Panc1 (cell line): ENCODE measurements around the gene GRIN2A. TPM values are rescaled to one million over a fixed set of nuclear protein-coding genes. Genes with fewer than 3 reads are reported as not detected.
"Not testable (repeated sequence)": the region's sequence is repeated elsewhere in the genome, so short reads cannot be mapped to it uniquely, and the experiment has no call there.

ENCODE experiments used
- ATAC-seq: fragments of 200-7000 bp; cut with Tn5 transposase; 2 replicates; pipeline ENCODE4 v1.9.1; 2020; ENCODE audit warnings: mild to moderate bottlenecking, moderate library complexity
- BruUV-seq: library from RNA; stranded (reverse); fragments of 400-500 nt; replicated peaks from 2 replicates; lab custom pipeline; 2021; lab: Mats Ljungman, UMichigan
- CTCF ChIA-PET: fragments of 300-600 bp; sonication (Branson Sonifier 250); formaldehyde crosslinking; loops from one replicate; lab custom pipeline; 2022; ENCODE audit warnings: antibody characterized with exemption; lab: Charles Lee
- POLR2A ChIA-PET: fragments of 300-600 bp; sonication (Branson Sonifier 250); formaldehyde crosslinking; loops from one replicate; lab custom pipeline; 2022; ENCODE audit warnings: antibody characterized with exemption; lab: Charles Lee
- DNase-seq: peaks from one replicate; pipeline ENCODE4 v3.0.0-alpha.2; 2010; ENCODE audit warnings: low read depth, low spot score
- H3K27ac ChIP-seq: 2 replicates; pipeline ENCODE4 v1.5.1; 2011; ENCODE audit warnings: mild to moderate bottlenecking, low read length, inconsistent platforms
- H3K27me3 ChIP-seq: fragments of 200-500 bp; sonication (Bioruptor generic); 2 replicates; pipeline ENCODE4 v1.6.0; 2014; ENCODE audit warnings: low read length, inconsistent platforms; ENCODE audit not compliant: control insufficient read depth, insufficient read depth
- H3K36me3 ChIP-seq: fragments of 200-500 bp; sonication (Bioruptor generic); 2 replicates; pipeline ENCODE4 v1.5.1; 2014; ENCODE audit warnings: inconsistent platforms, mild to moderate bottlenecking, low read length, moderate library complexity; ENCODE audit not compliant: control insufficient read depth, insufficient read depth
- H3K4me1 ChIP-seq: 2 replicates; pipeline ENCODE4 v1.5.1; 2011; ENCODE audit warnings: inconsistent platforms, mild to moderate bottlenecking, low read length, moderate library complexity; ENCODE audit not compliant: control insufficient read depth, insufficient read depth
- H3K4me3 ChIP-seq, 2 experiments: 2 replicates each; pipeline ENCODE4 v1.5.1; 2011 to 2012; ENCODE audit warnings: low read depth in 2 of 2, low read length in 2 of 2, mild to moderate bottlenecking in 2 of 2, inconsistent platforms in 1 of 2, moderate library complexity in 1 of 2
- H3K9me3 ChIP-seq: fragments of 200-500 bp; sonication (Bioruptor generic); 2 replicates; pipeline ENCODE4 v1.5.1; 2014; ENCODE audit warnings: low read depth, mild to moderate bottlenecking, inconsistent platforms, low read length, moderate library complexity; ENCODE audit not compliant: control insufficient read depth, insufficient read depth
- POLR2AphosphoS5 ChIP-seq: IDR thresholded peaks from 2 replicates; pipeline ENCODE4 v1.6.1; 2012; ENCODE audit warnings: mild to moderate bottlenecking, low read depth, low read length, moderate library complexity
- SIN3A ChIP-seq: IDR thresholded peaks from 2 replicates; pipeline ENCODE4 v1.6.1; 2012; ENCODE audit warnings: low read depth, mild to moderate bottlenecking, low read length, moderate library complexity, borderline replicate concordance; ENCODE audit not compliant: insufficient read depth
- TCF7L2 ChIP-seq: IDR thresholded peaks from 2 replicates; pipeline ENCODE4 v1.6.1; 2011; ENCODE audit warnings: mild to moderate bottlenecking, low read depth, low read length, inconsistent platforms
- in situ Hi-C: cut with HindIII; loops from 2 replicates; pipeline ENCODE4 v1.10.0; 2016; ENCODE audit warnings: low sequenced_read_pairs, low pct_unique_long_range_greater_than_20kb
- intact Hi-C: fragments of 100-400 bp; cut with micrococcal nuclease; formaldehyde crosslinking; loops from one replicate; pipeline ENCODE4 v1.10.0; 2022; ENCODE audit not compliant: unreplicated experiment
- total RNA-seq: library from RNA; stranded (reverse); gene quantifications from one replicate; pipeline ENCODE4 v1.2.1, GENCODE V29; 2021; ENCODE audit not compliant: unreplicated experiment
- TF ChIP-seq, protein P1 (sequence below), 2 experiments: IDR thresholded peaks; 2 replicates each; pipeline ENCODE4 v1.6.1; 2011 to 2012; ENCODE audit warnings: low read depth in 2 of 2, control low read depth in 1 of 2, low read length in 1 of 2, mild to moderate bottlenecking in 1 of 2, moderate library complexity in 1 of 2; ENCODE audit not compliant: insufficient read depth in 1 of 2
- TF ChIP-seq, protein P2 (sequence below): fragments of 450-650 bp; IDR thresholded peaks from 2 replicates; pipeline ENCODE4 v1.5.1; 2017; ENCODE audit warnings: mild to moderate bottlenecking

Gene GRIN2A
- total RNA-seq, 1 experiment from 2014 or later: 12.3 TPM

DNA sequence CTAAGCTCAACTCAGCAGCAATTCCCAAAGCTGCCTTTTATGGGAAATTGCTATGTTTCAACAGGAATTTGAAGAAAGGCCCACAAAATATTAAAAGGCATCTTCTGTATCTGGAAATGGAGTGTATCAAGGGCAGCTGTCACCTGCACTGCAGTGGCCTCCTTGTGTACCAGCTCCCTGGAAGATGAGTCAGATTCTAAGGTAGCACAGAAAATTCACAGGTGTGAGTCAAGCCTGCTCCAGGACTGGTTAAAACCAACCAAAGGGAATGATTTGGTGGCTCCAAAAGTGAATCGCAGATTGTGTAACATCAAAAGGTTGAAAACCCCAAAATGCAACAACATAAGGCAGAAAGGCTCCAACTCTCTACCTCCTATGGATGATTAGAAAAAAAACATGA, 296.4 kb downstream of the GRIN2A start:
- no TSS peak for BruUV-seq
- no peaks in the 10 kb centered on the region for H3K4me1 ChIP-seq

GRCh38 chr16:9885467-9885866, 296.8 kb downstream of the GRIN2A start:
- CTCF ChIA-PET: no interaction called here

More for the DNA sequence above, 296.4 kb downstream of the GRIN2A start:
- Histone ChIP-seq H3K27me3 (no peaks in the 10 kb centered on the region), H3K9me3 (no peaks in the 10 kb centered on the region), H3K27ac (no peak overlapping the region), H3K4me3 (no peak overlapping the region), H3K36me3 (no peaks in the 10 kb centered on the region)
- intact Hi-C loops (no loop called here), in situ Hi-C loops (no loop called here)
- TF ChIP-seq, protein P1, sequence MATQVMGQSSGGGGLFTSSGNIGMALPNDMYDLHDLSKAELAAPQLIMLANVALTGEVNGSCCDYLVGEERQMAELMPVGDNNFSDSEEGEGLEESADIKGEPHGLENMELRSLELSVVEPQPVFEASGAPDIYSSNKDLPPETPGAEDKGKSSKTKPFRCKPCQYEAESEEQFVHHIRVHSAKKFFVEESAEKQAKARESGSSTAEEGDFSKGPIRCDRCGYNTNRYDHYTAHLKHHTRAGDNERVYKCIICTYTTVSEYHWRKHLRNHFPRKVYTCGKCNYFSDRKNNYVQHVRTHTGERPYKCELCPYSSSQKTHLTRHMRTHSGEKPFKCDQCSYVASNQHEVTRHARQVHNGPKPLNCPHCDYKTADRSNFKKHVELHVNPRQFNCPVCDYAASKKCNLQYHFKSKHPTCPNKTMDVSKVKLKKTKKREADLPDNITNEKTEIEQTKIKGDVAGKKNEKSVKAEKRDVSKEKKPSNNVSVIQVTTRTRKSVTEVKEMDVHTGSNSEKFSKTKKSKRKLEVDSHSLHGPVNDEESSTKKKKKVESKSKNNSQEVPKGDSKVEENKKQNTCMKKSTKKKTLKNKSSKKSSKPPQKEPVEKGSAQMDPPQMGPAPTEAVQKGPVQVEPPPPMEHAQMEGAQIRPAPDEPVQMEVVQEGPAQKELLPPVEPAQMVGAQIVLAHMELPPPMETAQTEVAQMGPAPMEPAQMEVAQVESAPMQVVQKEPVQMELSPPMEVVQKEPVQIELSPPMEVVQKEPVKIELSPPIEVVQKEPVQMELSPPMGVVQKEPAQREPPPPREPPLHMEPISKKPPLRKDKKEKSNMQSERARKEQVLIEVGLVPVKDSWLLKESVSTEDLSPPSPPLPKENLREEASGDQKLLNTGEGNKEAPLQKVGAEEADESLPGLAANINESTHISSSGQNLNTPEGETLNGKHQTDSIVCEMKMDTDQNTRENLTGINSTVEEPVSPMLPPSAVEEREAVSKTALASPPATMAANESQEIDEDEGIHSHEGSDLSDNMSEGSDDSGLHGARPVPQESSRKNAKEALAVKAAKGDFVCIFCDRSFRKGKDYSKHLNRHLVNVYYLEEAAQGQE (IDR thresholded peaks at IDR 0.05; ENCODE audit: insufficient read depth in 1 of 2, low read depth in 2 of 2, low read length in 1 of 2): no peak
- TF ChIP-seq TCF7L2: no peak
- no peak for TF ChIP-seq POLR2AphosphoS5
- TF ChIP-seq SIN3A: no peak
- TF ChIP-seq, protein P2, sequence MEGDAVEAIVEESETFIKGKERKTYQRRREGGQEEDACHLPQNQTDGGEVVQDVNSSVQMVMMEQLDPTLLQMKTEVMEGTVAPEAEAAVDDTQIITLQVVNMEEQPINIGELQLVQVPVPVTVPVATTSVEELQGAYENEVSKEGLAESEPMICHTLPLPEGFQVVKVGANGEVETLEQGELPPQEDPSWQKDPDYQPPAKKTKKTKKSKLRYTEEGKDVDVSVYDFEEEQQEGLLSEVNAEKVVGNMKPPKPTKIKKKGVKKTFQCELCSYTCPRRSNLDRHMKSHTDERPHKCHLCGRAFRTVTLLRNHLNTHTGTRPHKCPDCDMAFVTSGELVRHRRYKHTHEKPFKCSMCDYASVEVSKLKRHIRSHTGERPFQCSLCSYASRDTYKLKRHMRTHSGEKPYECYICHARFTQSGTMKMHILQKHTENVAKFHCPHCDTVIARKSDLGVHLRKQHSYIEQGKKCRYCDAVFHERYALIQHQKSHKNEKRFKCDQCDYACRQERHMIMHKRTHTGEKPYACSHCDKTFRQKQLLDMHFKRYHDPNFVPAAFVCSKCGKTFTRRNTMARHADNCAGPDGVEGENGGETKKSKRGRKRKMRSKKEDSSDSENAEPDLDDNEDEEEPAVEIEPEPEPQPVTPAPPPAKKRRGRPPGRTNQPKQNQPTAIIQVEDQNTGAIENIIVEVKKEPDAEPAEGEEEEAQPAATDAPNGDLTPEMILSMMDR: no peak
- DNase-seq (no peak), ATAC-seq (no peak)
- ChIA-PET CTCF (no interaction called here), POLR2A (no interaction called here)

GRCh38 chr16:9875981-9876380, 306.2 kb downstream of the GRIN2A start:
- H3K27ac ChIP-seq, POLR2A ChIA-PET, H3K27me3 ChIP-seq, H3K36me3 ChIP-seq, in situ Hi-C loops, DNase-seq, H3K9me3 ChIP-seq, H3K4me1 ChIP-seq, BruUV-seq, intact Hi-C loops, H3K4me3 ChIP-seq, CTCF ChIA-PET: not testable (repeated sequence)
- ATAC-seq: 0 out of 2 replicates have a peak, but pooled peaks have one; percentile 30

More at GRCh38 chr16:9885467-9885866, 296.8 kb downstream of the GRIN2A start:
- intact Hi-C loops: no loop called here
- TF ChIP-seq, protein P1 (IDR thresholded peaks at IDR 0.05; ENCODE audit: insufficient read depth in 1 of 2, low read depth in 2 of 2, low read length in 1 of 2): no peak
- TF ChIP-seq TCF7L2 (no peak), SIN3A (no peak), POLR2AphosphoS5 (no peak)
- TF ChIP-seq, protein P2: no peak
- Histone ChIP-seq H3K4me3 (no peak overlapping the region), H3K9me3 (no peaks in the 10 kb centered on the region), H3K27me3 (no peaks in the 10 kb centered on the region), H3K27ac (no peak overlapping the region), H3K4me1 (no peaks in the 10 kb centered on the region), H3K36me3 (no peaks in the 10 kb centered on the region)
- BruUV-seq: no TSS peak
- in situ Hi-C loops: no loop called here
- DNase-seq (no peak), ATAC-seq (no peak)
- POLR2A ChIA-PET: no interaction called here
